IMR-90 (cell line): ENCODE measurements around the gene RAB28. TPM values are rescaled to one million over a fixed set of nuclear protein-coding genes. Genes with fewer than 3 reads are reported as not detected.

Source experiments
- ATAC-seq: fragments of 200-7000 bp; cut with Tn5 transposase; 2 replicates; pipeline ENCODE4 v1.9.1; 2020; ENCODE audit warnings: low read depth, mild to moderate bottlenecking, moderate library complexity
- BruUV-seq: library from RNA; stranded (reverse); fragments of 400-500 nt; replicated peaks from 2 replicates; lab custom pipeline; 2021; lab: Mats Ljungman, UMichigan
- CTCF ChIA-PET: fragments of 300-600 bp; formaldehyde crosslinking; extraction: SDS; loops from one replicate; lab custom pipeline; 2021; ENCODE audit warnings: antibody characterized with exemption; lab: Yijun Ruan, JAX
- POLR2A ChIA-PET: fragments of 300-600 bp; sonication (Branson Sonifier 250); formaldehyde crosslinking; loops from one replicate; lab custom pipeline; 2022; ENCODE audit warnings: antibody characterized with exemption; ENCODE audit not compliant: unreplicated experiment; lab: Charles Lee
- DNase-seq: peaks from one replicate; pipeline ENCODE4 v3.0.0; 2013
- H2AFZ ChIP-seq: replicated peaks from 2 replicates; pipeline ENCODE3; 2013; ENCODE audit warnings: low read length, mild to moderate bottlenecking; ENCODE audit not compliant: poor library complexity
- H2AK5ac ChIP-seq: 2 replicates; pipeline ENCODE4 v1.6.1; 2013; ENCODE audit warnings: low read depth, low read length, inconsistent platforms
- H2AK9ac ChIP-seq: replicated peaks from 2 replicates; pipeline ENCODE3; 2013; ENCODE audit warnings: mild to moderate bottlenecking, low read depth, low read length, moderate library complexity; ENCODE audit not compliant: poor library complexity
- H2BK120ac ChIP-seq: 2 replicates; pipeline ENCODE4 v1.6.1; 2013; ENCODE audit warnings: low read depth, low read length, inconsistent platforms
- H2BK15ac ChIP-seq: 3 replicates; pipeline ENCODE4 v1.6.1; 2013; ENCODE audit warnings: low read depth, low read length, inconsistent platforms
- H2BK20ac ChIP-seq: 2 replicates; pipeline ENCODE4 v1.6.1; 2013; ENCODE audit warnings: low read depth, mild to moderate bottlenecking, inconsistent platforms, low read length, moderate library complexity
- H2BK5ac ChIP-seq: 2 replicates; pipeline ENCODE4 v1.6.1; 2013; ENCODE audit warnings: mild to moderate bottlenecking, low read depth, low read length, inconsistent platforms; ENCODE audit not compliant: poor library complexity, severe bottlenecking
- H3K14ac ChIP-seq: replicated peaks from 2 replicates; pipeline ENCODE4 v1.6.1; 2013; ENCODE audit warnings: low read depth, low read length, inconsistent platforms
- H3K18ac ChIP-seq: 2 replicates; pipeline ENCODE4 v1.6.1; 2013; ENCODE audit warnings: low read depth, low read length, control low read depth
- H3K23ac ChIP-seq: 2 replicates; pipeline ENCODE4 v1.6.1; 2013; ENCODE audit warnings: low read depth, low read length, inconsistent platforms
- H3K27ac ChIP-seq: 2 replicates; pipeline ENCODE4 v1.5.1; 2013; ENCODE audit warnings: mild to moderate bottlenecking, control low read depth, low read length; ENCODE audit not compliant: insufficient read depth
- H3K27me3 ChIP-seq: 2 replicates; pipeline ENCODE4 v1.6.1; 2013; ENCODE audit warnings: low read length; ENCODE audit not compliant: control insufficient read depth, insufficient read depth
- H3K36me3 ChIP-seq: 2 replicates; pipeline ENCODE4 v1.6.1; 2013; ENCODE audit warnings: low read length, mixed read lengths; ENCODE audit not compliant: control insufficient read depth, insufficient read depth
- H3K4ac ChIP-seq: 2 replicates; pipeline ENCODE4 v1.6.1; 2013; ENCODE audit warnings: low read depth, low read length, inconsistent platforms
- H3K4me1 ChIP-seq: 2 replicates; pipeline ENCODE4 v1.6.1; 2013; ENCODE audit warnings: low read length, mixed read lengths; ENCODE audit not compliant: control insufficient read depth, insufficient read depth
- H3K4me2 ChIP-seq: 2 replicates; pipeline ENCODE4 v1.6.1; 2013; ENCODE audit warnings: low read depth, mild to moderate bottlenecking, control low read depth, low read length, moderate library complexity
- H3K4me3 ChIP-seq: 2 replicates; pipeline ENCODE4 v1.5.1; 2013; ENCODE audit warnings: low read depth, mild to moderate bottlenecking, control low read depth, low read length, moderate library complexity; ENCODE audit not compliant: insufficient read depth
- H3K56ac ChIP-seq: 2 replicates; pipeline ENCODE4 v1.6.1; 2013; ENCODE audit warnings: low read length, inconsistent platforms; ENCODE audit not compliant: insufficient read depth; ENCODE audit errors: extremely low read depth
- H3K79me1 ChIP-seq, 2 experiments: 2 replicates each; pipeline ENCODE4 v1.6.1; 2013; ENCODE audit warnings: low read length in 2 of 2, inconsistent platforms in 1 of 2, low read depth in 1 of 2
- H3K9ac ChIP-seq: 2 replicates; pipeline ENCODE4 v1.6.1; 2013; ENCODE audit warnings: low read depth, low read length, control low read depth
- H3K9me1 ChIP-seq: 2 replicates; pipeline ENCODE4 v1.6.1; 2013; ENCODE audit warnings: low read length, inconsistent platforms; ENCODE audit not compliant: insufficient read depth
- H3K9me3 ChIP-seq: 2 replicates; pipeline ENCODE4 v1.6.1; 2013; ENCODE audit warnings: low read length; ENCODE audit not compliant: control insufficient read depth, insufficient read depth
- H4K20me1 ChIP-seq: 2 replicates; pipeline ENCODE4 v1.6.1; 2013; ENCODE audit warnings: low read length, inconsistent platforms; ENCODE audit not compliant: insufficient read depth
- H4K5ac ChIP-seq: 2 replicates; pipeline ENCODE4 v1.6.1; 2013; ENCODE audit warnings: mild to moderate bottlenecking, low read depth, low read length, control low read depth
- H4K8ac ChIP-seq, 2 experiments: 2 replicates each; pipeline ENCODE4 v1.6.1; 2013; ENCODE audit warnings: low read depth in 2 of 2, low read length in 2 of 2, control low read depth in 1 of 2, inconsistent platforms in 1 of 2
- H4K91ac ChIP-seq: 2 replicates; pipeline ENCODE4 v1.6.1; 2013; ENCODE audit warnings: low read depth, low read length, inconsistent platforms; ENCODE audit not compliant: insufficient read depth
- CEBPB ChIP-seq: IDR thresholded peaks from 2 replicates; pipeline ENCODE4 v1.6.1; 2012; ENCODE audit warnings: low read depth, low read length, improper control_type of control experiment
- CHD1 ChIP-seq: IDR thresholded peaks from 2 replicates; pipeline ENCODE4 v1.6.1; 2012; ENCODE audit warnings: low read depth, low read length, improper control_type of control experiment
- CTCF ChIP-seq: conservative IDR thresholded peaks from 2 replicates; pipeline ENCODE4 v1.5.1; 2012; ENCODE audit warnings: mild to moderate bottlenecking, low read depth, low read length, improper control_type of control experiment
- MXI1 ChIP-seq: IDR thresholded peaks from 2 replicates; pipeline ENCODE4 v1.6.1; 2012; ENCODE audit warnings: low read depth, mild to moderate bottlenecking, low read length, moderate library complexity, borderline replicate concordance
- NFE2L2 ChIP-seq: fragments of 150-350 bp; IDR thresholded peaks from 2 replicates; pipeline ENCODE4 v1.6.1; 2016; ENCODE audit warnings: low read depth, mild to moderate bottlenecking, low read length
- POLR2A ChIP-seq: IDR thresholded peaks from 2 replicates; pipeline ENCODE4 v1.6.1; 2012; ENCODE audit warnings: mild to moderate bottlenecking, low read depth, low read length
- RFX5 ChIP-seq: IDR thresholded peaks from 2 replicates; pipeline ENCODE4 v1.8.0; 2012; ENCODE audit warnings: low read depth, mild to moderate bottlenecking, low read length, moderate library complexity
- SMC3 ChIP-seq: fragments of 150-350 bp; IDR thresholded peaks from 2 replicates; pipeline ENCODE4 v1.6.1; 2016; ENCODE audit warnings: low read depth, mild to moderate bottlenecking, antibody characterized with exemption, low read length, moderate library complexity
- USF2 ChIP-seq: fragments of 150-350 bp; IDR thresholded peaks from 2 replicates; pipeline ENCODE4 v1.6.1; 2017; ENCODE audit warnings: mild to moderate bottlenecking, antibody characterized with exemption, low read length, low read depth
- WGBS, 2 experiments: methylation state at CpG; one replicate each; pipeline versions ENCODE4 v1.1.5 to v1.1.7; 2013; ENCODE audit warnings: missing lambda C conversion rate in 2 of 2; ENCODE audit not compliant: insufficient read length in 1 of 2; ENCODE audit errors: extremely low coverage in 2 of 2; 5-methylcytosine and 5-hydroxymethylcytosine counted together
- dilution Hi-C: fragments of 300-500 bp; cut with HindIII; formaldehyde crosslinking; loops from one replicate; pipeline ENCODE4 v1.14.3; 2018; ENCODE audit warnings: low sequenced_read_pairs; ENCODE audit not compliant: unreplicated experiment
- in situ Hi-C: fragments of 300-500 bp; cut with MboI; formaldehyde crosslinking; loops from 3 replicates; pipeline ENCODE4 v1.14.3; 2019; ENCODE audit warnings: low sequenced_read_pairs, inconsistent platforms, mixed read lengths
- intact Hi-C: fragments of 100-400 bp; cut with micrococcal nuclease; formaldehyde crosslinking; loops from 2 replicates; pipeline ENCODE4 v1.10.0; 2022
- polyA plus RNA-seq, 3 experiments: library from polyadenylated mRNA; depleted of rRNA; stranded (reverse); fragments of >200 nt; gene quantifications; 2 replicates each; pipeline ENCODE4 v1.2.3, GENCODE V29; 2012; ENCODE audit warnings: low replicate concordance in 1 of 3
- total RNA-seq: library from RNA; depleted of rRNA; stranded (reverse); fragments of >200 nt; gene quantifications from 2 replicates; pipeline ENCODE4 v1.2.3, GENCODE V29; 2012
- TF ChIP-seq, protein P1 (sequence below): fragments of 150-350 bp; IDR thresholded peaks from 2 replicates; pipeline ENCODE4 v1.6.1; 2016; ENCODE audit warnings: low read depth, mild to moderate bottlenecking, low read length, moderate library complexity, borderline replicate concordance

Gene RAB28
- total and polyA plus RNA-seq, 2 of the 4 experiments (the other 2 are of a cell fraction): 7.5 to 10.8 TPM

DNA sequence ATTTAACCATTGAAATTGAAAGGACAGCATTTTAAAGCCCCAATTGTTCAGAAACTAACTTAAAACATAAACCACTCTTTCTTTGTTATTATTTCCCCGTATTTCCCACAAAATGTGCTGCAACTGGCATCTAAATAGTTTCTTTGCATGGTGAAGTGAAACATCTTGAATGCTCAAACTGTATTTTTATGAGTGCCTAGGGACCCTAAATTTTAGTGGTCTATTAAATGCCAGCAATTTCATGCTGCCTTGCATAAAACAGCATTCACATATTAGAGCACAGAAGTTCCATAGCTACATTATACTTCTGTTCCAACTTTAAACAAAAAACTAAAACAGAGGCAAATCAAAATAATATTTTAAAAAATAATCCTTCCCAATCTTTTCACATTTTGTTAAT lies 5.4 kb downstream of the RAB28 start:
- BruUV-seq: no TSS peak
- H2BK5ac ChIP-seq: no peak overlapping the region
- H3K9me1 ChIP-seq: no peaks in the 10 kb centered on the region
- no peak overlapping the region for H2AK9ac ChIP-seq
- no peak overlapping the region for H3K14ac ChIP-seq
- no peak overlapping the region for H2AFZ ChIP-seq
- H3K27me3 ChIP-seq: no peaks in the 10 kb centered on the region
- H3K79me1 ChIP-seq: peaks cover 0 to 15% of the 10 kb centered on the region in 2 experiments; a peak in 3 of 4 replicates
- no peak overlapping the region for H3K9ac ChIP-seq
- H3K4me2 ChIP-seq: no peak overlapping the region
- H3K23ac ChIP-seq: no peak overlapping the region
- ChIA-PET POLR2A (no interaction called here), CTCF (no interaction called here)
- intact Hi-C loops: no loop called here
- H2BK15ac ChIP-seq: no peak overlapping the region
- H4K8ac ChIP-seq: no peak overlapping the region
- H3K27ac ChIP-seq: no peak overlapping the region
- no peaks in the 10 kb centered on the region for H3K36me3 ChIP-seq
- no CpG with 5 or more reads among the region's 1 CpG for WGBS, 2 experiments
- no peak overlapping the region for H3K4ac ChIP-seq
- H4K91ac ChIP-seq: no peak overlapping the region
- H3K4me1 ChIP-seq: no peaks in the 10 kb centered on the region
- H4K5ac ChIP-seq: no peak overlapping the region
- DNase-seq: no peak
- no peak overlapping the region for H2AK5ac ChIP-seq
- H3K56ac ChIP-seq: no peak overlapping the region
- no peak overlapping the region for H2BK20ac ChIP-seq
- ATAC-seq: no peak
- TF ChIP-seq SMC3 (no peak), USF2 (no peak), CTCF (no peak), POLR2A (no peak), CHD1 (no peak), MXI1 (no peak), RFX5 (no peak), NFE2L2 (no peak), CEBPB (no peak)
- TF ChIP-seq, protein P1, sequence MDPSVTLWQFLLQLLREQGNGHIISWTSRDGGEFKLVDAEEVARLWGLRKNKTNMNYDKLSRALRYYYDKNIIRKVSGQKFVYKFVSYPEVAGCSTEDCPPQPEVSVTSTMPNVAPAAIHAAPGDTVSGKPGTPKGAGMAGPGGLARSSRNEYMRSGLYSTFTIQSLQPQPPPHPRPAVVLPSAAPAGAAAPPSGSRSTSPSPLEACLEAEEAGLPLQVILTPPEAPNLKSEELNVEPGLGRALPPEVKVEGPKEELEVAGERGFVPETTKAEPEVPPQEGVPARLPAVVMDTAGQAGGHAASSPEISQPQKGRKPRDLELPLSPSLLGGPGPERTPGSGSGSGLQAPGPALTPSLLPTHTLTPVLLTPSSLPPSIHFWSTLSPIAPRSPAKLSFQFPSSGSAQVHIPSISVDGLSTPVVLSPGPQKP: no peak
- in situ Hi-C loops: no loop called here
- no peaks in the 10 kb centered on the region for H3K9me3 ChIP-seq
- no peak overlapping the region for H3K4me3 ChIP-seq
- H2BK120ac ChIP-seq: no peak overlapping the region
- no peak overlapping the region for H3K18ac ChIP-seq
- dilution Hi-C loops: no loop called here
- peaks cover 9% of the 10 kb centered on the region; the same call in 1 of the 2 replicates for H4K20me1 ChIP-seq
